Parathyroid adenoma (tissue), 2 donors: ENCODE results near the gene MREG.

Source experiments
- H2AFZ ChIP-seq: fragments of 300-600 bp; sonication (generic); one replicate; pipeline ENCODE4 v1.7.0; 2017; ENCODE audit warnings: antibody characterized with exemption, mild to moderate bottlenecking
- H3K27ac ChIP-seq: fragments of 300-600 bp; sonication (generic); one replicate; pipeline ENCODE4 v1.7.0; 2017
- H3K27me3 ChIP-seq: fragments of 300-600 bp; sonication (generic); one replicate; pipeline ENCODE4 v1.7.0; 2017; ENCODE audit warnings: low read length; ENCODE audit not compliant: control insufficient read depth, insufficient read depth
- H3K36me3 ChIP-seq: fragments of 300-600 bp; sonication (generic); one replicate; pipeline ENCODE4 v1.7.0; 2017; ENCODE audit warnings: low read length; ENCODE audit not compliant: control insufficient read depth, insufficient read depth
- H3K4me1 ChIP-seq: fragments of 300-600 bp; sonication (generic); one replicate; pipeline ENCODE4 v1.7.0; 2017; ENCODE audit warnings: control low read depth
- H3K4me2 ChIP-seq: fragments of 300-600 bp; sonication (generic); one replicate; pipeline ENCODE4 v1.7.0; 2017; ENCODE audit warnings: low read length
- H3K4me3 ChIP-seq: fragments of 300-600 bp; sonication (generic); one replicate; pipeline ENCODE4 v1.7.0; 2017; ENCODE audit warnings: low read depth, low read length
- H3K79me2 ChIP-seq: fragments of 300-600 bp; sonication (generic); one replicate; pipeline ENCODE4 v1.7.0; 2017; ENCODE audit warnings: control low read depth
- H3K9ac ChIP-seq: fragments of 300-600 bp; sonication (generic); one replicate; pipeline ENCODE4 v1.7.0; 2017; ENCODE audit warnings: mild to moderate bottlenecking
- H3K9me3 ChIP-seq: fragments of 300-600 bp; sonication (generic); one replicate; pipeline ENCODE4 v1.7.0; 2017; ENCODE audit warnings: low read length; ENCODE audit not compliant: control insufficient read depth
- TF ChIP-seq, protein P1 (sequence below): fragments of 300-600 bp; sonication (generic); IDR thresholded peaks from one replicate; pipeline ENCODE4 v1.7.0; 2017; ENCODE audit warnings: antibody characterized with exemption, mild to moderate bottlenecking
- donor health status: primary hyperparathyroidism.

Gene MREG

DNA sequence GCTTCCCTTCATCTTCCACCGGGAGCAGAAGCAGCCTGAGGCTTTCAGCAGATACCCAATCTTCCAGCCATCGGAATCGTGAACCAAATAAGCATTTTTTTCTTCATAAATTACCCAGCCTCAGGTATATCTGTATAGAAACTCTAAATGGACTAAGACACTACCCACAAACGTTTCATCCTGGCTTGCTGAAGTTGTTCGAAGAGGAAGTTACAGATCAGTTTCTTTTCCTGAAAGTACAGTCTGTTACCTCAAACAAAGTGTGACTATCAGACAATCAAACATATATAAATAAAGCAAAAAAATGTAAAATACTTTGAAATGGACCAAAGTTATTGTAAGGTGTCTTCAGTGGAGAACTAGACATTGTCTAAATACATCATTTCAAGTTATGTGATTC, 97.9 kb downstream of the MREG start:
- H3K79me2 ChIP-seq = no peaks in the 10 kb centered on the region
- no peaks in the 10 kb centered on the region for H3K9me3 ChIP-seq
- H3K4me2 ChIP-seq = no peak overlapping the region
- no peak overlapping the region for H3K4me3 ChIP-seq
- TF ChIP-seq, protein P1, sequence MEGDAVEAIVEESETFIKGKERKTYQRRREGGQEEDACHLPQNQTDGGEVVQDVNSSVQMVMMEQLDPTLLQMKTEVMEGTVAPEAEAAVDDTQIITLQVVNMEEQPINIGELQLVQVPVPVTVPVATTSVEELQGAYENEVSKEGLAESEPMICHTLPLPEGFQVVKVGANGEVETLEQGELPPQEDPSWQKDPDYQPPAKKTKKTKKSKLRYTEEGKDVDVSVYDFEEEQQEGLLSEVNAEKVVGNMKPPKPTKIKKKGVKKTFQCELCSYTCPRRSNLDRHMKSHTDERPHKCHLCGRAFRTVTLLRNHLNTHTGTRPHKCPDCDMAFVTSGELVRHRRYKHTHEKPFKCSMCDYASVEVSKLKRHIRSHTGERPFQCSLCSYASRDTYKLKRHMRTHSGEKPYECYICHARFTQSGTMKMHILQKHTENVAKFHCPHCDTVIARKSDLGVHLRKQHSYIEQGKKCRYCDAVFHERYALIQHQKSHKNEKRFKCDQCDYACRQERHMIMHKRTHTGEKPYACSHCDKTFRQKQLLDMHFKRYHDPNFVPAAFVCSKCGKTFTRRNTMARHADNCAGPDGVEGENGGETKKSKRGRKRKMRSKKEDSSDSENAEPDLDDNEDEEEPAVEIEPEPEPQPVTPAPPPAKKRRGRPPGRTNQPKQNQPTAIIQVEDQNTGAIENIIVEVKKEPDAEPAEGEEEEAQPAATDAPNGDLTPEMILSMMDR = no peak
- no peak overlapping the region for H2AFZ ChIP-seq
- no peak overlapping the region for H3K9ac ChIP-seq
- H3K27me3 ChIP-seq = no peaks in the 10 kb centered on the region
- no peak overlapping the region for H3K27ac ChIP-seq
- no peaks in the 10 kb centered on the region for H3K4me1 ChIP-seq
- no peaks in the 10 kb centered on the region for H3K36me3 ChIP-seq

- H3K27ac ChIP-seq = no peak overlapping the region
- no peak overlapping the region for H3K4me2 ChIP-seq
- no peaks in the 10 kb centered on the region for H3K4me1 ChIP-seq
- H3K9me3 ChIP-seq = no peaks in the 10 kb centered on the region
- TF ChIP-seq, protein P1 = no peak
- H3K36me3 ChIP-seq = no peaks in the 10 kb centered on the region
- H2AFZ ChIP-seq = no peak overlapping the region
- no peak overlapping the region for H3K9ac ChIP-seq
- H3K79me2 ChIP-seq = no peaks in the 10 kb centered on the region
- no peaks in the 10 kb centered on the region for H3K27me3 ChIP-seq
- H3K4me3 ChIP-seq = no peak overlapping the region
Measured at GRCh38 chr2:215914777-215915165, 98.6 kb downstream of the MREG start.

GRCh38 chr2:215914054-215914776, 99.1 kb downstream of the MREG start:
- Histone ChIP-seq H3K27me3 (no peaks in the 10 kb centered on the region), H3K4me1 (no peaks in the 10 kb centered on the region), H3K9me3 (no peaks in the 10 kb centered on the region), H3K4me3 (no peak overlapping the region), H3K27ac (no peak overlapping the region), H3K9ac (no peak overlapping the region), H3K36me3 (no peaks in the 10 kb centered on the region), H2AFZ (no peak overlapping the region), H3K79me2 (no peaks in the 10 kb centered on the region), H3K4me2 (no peak overlapping the region)
- TF ChIP-seq, protein P1 = no peak

DNA sequence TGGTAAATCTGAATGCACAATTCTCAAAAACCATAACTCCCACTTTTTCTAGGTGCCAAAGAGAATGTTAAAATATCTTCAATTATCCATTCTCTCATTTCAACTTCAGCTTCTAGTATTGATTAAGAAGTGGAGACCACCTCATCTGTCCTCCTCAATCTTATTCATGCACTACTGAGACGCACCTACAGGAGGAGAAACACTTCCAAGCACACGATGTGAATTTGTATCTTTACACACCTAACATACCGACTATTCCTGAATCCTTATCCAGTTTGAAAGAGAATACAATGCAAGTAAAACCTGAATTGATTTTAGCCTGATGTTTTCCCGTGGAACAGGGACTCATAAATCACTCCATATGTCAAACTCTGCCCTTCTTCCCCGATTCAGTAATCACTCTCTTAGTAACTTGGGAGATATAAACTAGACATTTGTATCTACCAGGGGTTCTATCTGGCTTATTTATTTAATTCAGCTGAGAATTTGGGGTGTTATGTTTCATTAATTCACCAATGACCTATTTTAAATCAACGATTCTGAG, 101.0 kb downstream of the MREG start:
- H3K27me3 ChIP-seq = no peaks in the 10 kb centered on the region
- H3K4me1 ChIP-seq = no peaks in the 10 kb centered on the region
- H3K4me2 ChIP-seq = no peak overlapping the region
- H3K79me2 ChIP-seq = no peaks in the 10 kb centered on the region
- H3K27ac ChIP-seq = no peak overlapping the region
- no peak overlapping the region for H3K4me3 ChIP-seq
- TF ChIP-seq, protein P1 = no peak
- H2AFZ ChIP-seq = no peak overlapping the region
- H3K9me3 ChIP-seq = no peaks in the 10 kb centered on the region
- no peaks in the 10 kb centered on the region for H3K36me3 ChIP-seq
- no peak overlapping the region for H3K9ac ChIP-seq
